Prostate gland (tissue), 2 donors: Measurements from ENCODE around the gene EOGT. TPM values are rescaled to one million over a fixed set of nuclear protein-coding genes. Genes with fewer than 3 reads are reported as not detected.

Experiments
- DNase-seq: peaks from one replicate; pipeline ENCODE4 v3.0.0-alpha.2; 2019; ENCODE audit warnings: low spot score
- H3K27ac ChIP-seq, 2 donors: fragments of 200-600 bp; sonication (generic); 2 replicates each; pipeline ENCODE4 v1.5.1; 2017 to 2019
- H3K27me3 ChIP-seq: fragments of 200-600 bp; sonication (generic); replicated peaks from 2 replicates; pipeline ENCODE4 v1.5.1; 2019; ENCODE audit not compliant: insufficient read depth
- H3K36me3 ChIP-seq, 2 donors: fragments of 200-600 bp; sonication (generic); 1 replicate in 1 of 2; 2 replicates in 1 of 2; pipeline versions ENCODE4 v1.5.1 to v1.8.1; 2017 to 2019
- H3K4me1 ChIP-seq: fragments of 200-600 bp; sonication (generic); replicated peaks from 2 replicates; pipeline ENCODE4 v1.5.1; 2019
- H3K4me3 ChIP-seq, 2 donors: fragments of 200-600 bp; sonication (generic); 2 replicates each; pipeline ENCODE4 v1.5.1; 2017 to 2019
- H3K9me3 ChIP-seq: fragments of 200-600 bp; sonication (generic); 2 replicates; pipeline ENCODE4 v1.5.1; 2017
- POLR2A ChIP-seq: fragments of 450-650 bp; IDR thresholded peaks from one replicate; pipeline ENCODE4 v1.6.1; 2016; ENCODE audit warnings: antibody characterized with exemption, mild to moderate bottlenecking
- POLR2AphosphoS5 ChIP-seq: sonication (generic); formaldehyde crosslinking; IDR thresholded peaks from one replicate; pipeline ENCODE4 v1.6.1; 2017; ENCODE audit warnings: antibody characterized with exemption
- WGBS: methylation state at CpG from one replicate; pipeline ENCODE4 v1.1.5; 2018; 5-methylcytosine and 5-hydroxymethylcytosine counted together
- intact Hi-C: fragments of 100-400 bp; cut with DNase I; formaldehyde crosslinking; loops from one replicate; pipeline ENCODE4 v1.14.2; 2022
- total RNA-seq, 2 donors: library from RNA; depleted of rRNA; stranded (reverse); fragments of >200 nt; gene quantifications; one replicate each; pipeline ENCODE4 v1.1.0, GENCODE V29; 2016
- TF ChIP-seq, protein P1 (sequence below), 4 experiments: fragments of 200-600 bp in 2 of 4; fragments of 450-650 bp in 2 of 4; sonication (generic) in 2 of 4; IDR thresholded peaks; 1 replicate in 3 of 4; 2 replicates in 1 of 4; pipeline ENCODE4 v1.5.1; 2016 to 2019; ENCODE audit warnings: antibody characterized with exemption in 4 of 4, mild to moderate bottlenecking in 2 of 4, moderate library complexity in 2 of 4

Gene EOGT
- total RNA-seq, 2 donors from 2014 or later: 40.4 to 42.8 TPM

DNA sequence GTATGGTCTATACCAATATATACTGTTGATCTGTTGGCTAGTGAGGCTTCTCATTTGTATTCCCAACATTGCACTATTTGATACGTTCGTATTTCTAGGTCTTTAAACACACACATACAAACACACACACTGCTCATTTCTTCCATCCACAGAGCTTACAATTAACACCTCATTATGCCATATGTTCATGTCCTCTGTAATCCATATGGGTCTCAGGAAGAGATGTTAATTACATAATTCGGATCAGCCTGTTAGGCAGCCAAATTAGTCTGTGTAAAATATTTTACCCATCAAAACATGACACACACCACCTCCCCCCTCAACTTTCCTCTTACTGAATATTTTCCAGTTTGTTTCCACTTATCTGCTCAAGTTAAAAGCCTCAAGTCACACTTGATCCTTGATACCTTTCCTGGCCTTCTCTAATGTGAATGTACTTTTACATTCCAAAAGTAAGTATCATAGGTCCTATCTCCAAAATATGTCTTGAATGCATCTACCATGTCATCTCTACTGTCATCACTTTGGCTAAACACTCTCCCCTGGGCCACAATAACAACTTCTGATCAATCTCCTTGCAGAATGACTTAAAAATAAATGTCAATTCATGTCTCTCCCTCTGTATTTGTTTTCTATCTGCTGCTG, 28.2 kb downstream of the EOGT start:
- Histone ChIP-seq H3K27me3 (no peaks in the 10 kb centered on the region), H3K4me1 (no peaks in the 10 kb centered on the region), H3K4me3 (no peak overlapping the region), H3K9me3 (no peaks in the 10 kb centered on the region), H3K27ac (no peak overlapping the region), H3K36me3 (peaks cover 6 to 15% of the 10 kb centered on the region in 2 donors)
- WGBS: 83% methylated on average over 3 of the region's 3 CpGs
- no peak for DNase-seq
- TF ChIP-seq POLR2A: no peak
- TF ChIP-seq, protein P1, sequence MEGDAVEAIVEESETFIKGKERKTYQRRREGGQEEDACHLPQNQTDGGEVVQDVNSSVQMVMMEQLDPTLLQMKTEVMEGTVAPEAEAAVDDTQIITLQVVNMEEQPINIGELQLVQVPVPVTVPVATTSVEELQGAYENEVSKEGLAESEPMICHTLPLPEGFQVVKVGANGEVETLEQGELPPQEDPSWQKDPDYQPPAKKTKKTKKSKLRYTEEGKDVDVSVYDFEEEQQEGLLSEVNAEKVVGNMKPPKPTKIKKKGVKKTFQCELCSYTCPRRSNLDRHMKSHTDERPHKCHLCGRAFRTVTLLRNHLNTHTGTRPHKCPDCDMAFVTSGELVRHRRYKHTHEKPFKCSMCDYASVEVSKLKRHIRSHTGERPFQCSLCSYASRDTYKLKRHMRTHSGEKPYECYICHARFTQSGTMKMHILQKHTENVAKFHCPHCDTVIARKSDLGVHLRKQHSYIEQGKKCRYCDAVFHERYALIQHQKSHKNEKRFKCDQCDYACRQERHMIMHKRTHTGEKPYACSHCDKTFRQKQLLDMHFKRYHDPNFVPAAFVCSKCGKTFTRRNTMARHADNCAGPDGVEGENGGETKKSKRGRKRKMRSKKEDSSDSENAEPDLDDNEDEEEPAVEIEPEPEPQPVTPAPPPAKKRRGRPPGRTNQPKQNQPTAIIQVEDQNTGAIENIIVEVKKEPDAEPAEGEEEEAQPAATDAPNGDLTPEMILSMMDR (IDR thresholded peaks at IDR 0.05): no peak
- no peak for TF ChIP-seq POLR2AphosphoS5
- intact Hi-C loops: no loop called here

DNA sequence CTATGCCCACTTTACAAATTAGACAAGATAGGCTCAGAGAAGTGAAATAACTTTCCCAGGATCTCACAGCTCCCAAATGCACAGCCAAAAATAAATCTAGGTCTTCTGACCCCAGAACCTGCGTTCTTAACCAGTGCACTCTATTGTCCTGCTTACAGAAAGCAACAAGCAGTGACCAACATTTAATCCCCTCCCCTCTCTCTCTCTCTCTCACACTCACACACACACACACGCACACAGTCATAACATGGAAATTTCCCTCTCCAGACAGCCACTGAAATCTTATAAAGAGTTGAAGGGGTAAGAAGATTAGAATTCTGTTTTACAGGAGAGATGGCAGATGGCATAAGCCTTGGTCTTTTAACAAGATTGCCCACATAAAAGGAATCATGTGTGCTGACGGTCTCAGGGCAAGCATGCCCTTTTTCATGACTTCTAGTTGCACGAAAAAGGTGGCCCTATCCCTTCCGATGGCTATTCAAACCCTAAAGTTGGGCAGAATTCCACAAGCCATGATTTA, 29.4 kb downstream of the EOGT start:
- H3K27ac ChIP-seq: no peak overlapping the region
- DNase-seq: no peak
- H3K9me3 ChIP-seq: no peaks in the 10 kb centered on the region
- peaks cover 6 to 15% of the 10 kb centered on the region in 2 donors for H3K36me3 ChIP-seq
- 89% methylated on average over 5 of the region's 5 CpGs for WGBS
- no peak for TF ChIP-seq POLR2A
- no peak for TF ChIP-seq POLR2AphosphoS5
- TF ChIP-seq, protein P1 (IDR thresholded peaks at IDR 0.05): no peak
- H3K4me3 ChIP-seq: no peak overlapping the region
- no peaks in the 10 kb centered on the region for H3K4me1 ChIP-seq
- H3K27me3 ChIP-seq: no peaks in the 10 kb centered on the region
- intact Hi-C loops: no loop called here

DNA sequence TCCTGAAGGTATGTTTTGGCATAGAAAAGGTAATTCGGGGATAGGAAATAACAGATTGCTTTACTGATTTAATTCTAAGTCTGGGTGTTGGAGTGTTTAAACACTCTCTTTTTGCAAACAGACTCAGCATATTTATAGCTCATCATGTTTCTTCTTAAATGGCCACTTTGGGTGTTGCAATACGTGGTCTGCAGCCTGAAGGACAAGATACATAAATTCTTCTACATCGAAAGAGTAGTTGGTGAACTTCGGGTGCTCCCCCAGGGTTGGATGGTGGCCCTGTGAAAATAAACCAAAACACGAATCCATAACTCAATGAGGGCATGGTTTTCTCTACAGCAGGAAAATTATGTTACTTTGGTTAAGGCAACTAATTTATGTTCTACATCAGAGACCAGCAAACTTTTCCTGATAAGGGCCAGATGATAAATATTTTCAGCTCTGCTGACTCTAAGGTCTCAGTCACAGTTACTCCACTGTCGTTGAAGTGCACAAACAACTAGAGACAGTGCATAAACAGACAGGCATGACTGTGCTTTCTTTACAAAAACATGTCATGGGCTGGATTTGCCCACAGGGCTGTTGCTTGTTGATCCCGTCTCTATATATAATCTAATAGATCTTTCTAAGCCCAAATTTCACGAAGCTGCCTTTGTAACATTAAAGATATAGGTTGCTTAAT, 35.9 kb downstream of the EOGT start:
- no peak for DNase-seq
- Histone ChIP-seq H3K27ac (no peak overlapping the region), H3K9me3 (no peaks in the 10 kb centered on the region), H3K27me3 (no peaks in the 10 kb centered on the region), H3K4me1 (no peaks in the 10 kb centered on the region), H3K4me3 (no peak overlapping the region), H3K36me3 (peaks cover 0 to 9% of the 10 kb centered on the region in 2 donors)
- WGBS: 67% methylated on average over 8 of the region's 8 CpGs
- no peak for TF ChIP-seq POLR2A
- no peak for TF ChIP-seq POLR2AphosphoS5
- TF ChIP-seq, protein P1 (IDR thresholded peaks at IDR 0.05): no peak
- intact Hi-C loops: no loop called here

DNA sequence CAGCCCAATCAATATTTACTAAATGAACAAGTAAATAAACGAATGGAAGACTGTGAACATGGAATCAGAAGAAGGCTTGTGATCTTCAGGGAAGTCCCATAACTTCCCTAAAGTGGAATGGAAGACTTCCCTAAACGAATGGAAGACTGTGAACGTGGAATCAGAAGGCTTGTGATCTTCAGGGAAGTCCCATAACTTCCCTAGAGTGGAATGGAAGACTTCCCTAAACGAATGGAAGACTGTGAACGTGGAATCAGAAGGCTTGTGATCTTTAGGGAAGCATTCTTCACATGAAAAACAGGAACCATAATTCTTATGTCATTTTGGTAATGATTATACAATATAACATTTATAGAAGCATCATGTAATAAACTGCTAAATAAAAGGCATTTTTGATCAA, 38.8 kb downstream of the EOGT start:
- H3K36me3 ChIP-seq: no peaks in the 10 kb centered on the region
- WGBS: 78% methylated on average over 5 of the region's 5 CpGs
- no peaks in the 10 kb centered on the region for H3K27me3 ChIP-seq
- no peaks in the 10 kb centered on the region for H3K9me3 ChIP-seq
- no peaks in the 10 kb centered on the region for H3K4me1 ChIP-seq
- no peak overlapping the region for H3K4me3 ChIP-seq
- no peak for DNase-seq
- H3K27ac ChIP-seq: no peak overlapping the region
- TF ChIP-seq POLR2A (no peak), POLR2AphosphoS5 (no peak)
- TF ChIP-seq, protein P1 (IDR thresholded peaks at IDR 0.05): no peak
- intact Hi-C loops: no loop called here

DNA sequence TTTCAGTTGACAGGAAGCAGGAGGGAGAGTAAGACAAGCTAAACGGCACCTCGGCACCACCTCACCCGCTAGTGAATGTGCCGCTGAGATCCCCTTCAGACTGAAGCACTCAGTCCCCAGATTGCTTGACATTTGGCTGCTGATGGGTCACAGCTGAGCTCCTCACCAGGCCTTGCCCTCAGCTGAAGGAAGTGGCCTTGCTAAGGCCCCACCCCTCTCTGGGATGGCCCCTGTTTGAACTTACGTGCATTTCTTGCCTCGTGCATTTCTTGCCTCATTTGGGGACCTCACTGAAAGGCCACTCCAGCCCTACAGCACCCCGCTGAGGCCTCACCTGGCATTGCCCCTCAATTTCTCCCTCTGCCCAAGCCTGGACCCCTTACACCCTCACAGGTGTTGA, 39.8 kb downstream of the EOGT start:
- TF ChIP-seq, protein P1 (IDR thresholded peaks at IDR 0.05): no peak
- TF ChIP-seq POLR2AphosphoS5 (no peak), POLR2A (no peak)
- no peaks in the 10 kb centered on the region for H3K4me1 ChIP-seq
- H3K9me3 ChIP-seq: no peaks in the 10 kb centered on the region
- H3K4me3 ChIP-seq: no peak overlapping the region
- 76% methylated on average over 7 of the region's 7 CpGs for WGBS
- intact Hi-C loops: no loop called here
- H3K27me3 ChIP-seq: no peaks in the 10 kb centered on the region
- no peak overlapping the region for H3K27ac ChIP-seq
- H3K36me3 ChIP-seq: no peaks in the 10 kb centered on the region
- no peak for DNase-seq
